Cardiac septum (tissue), 1 donor: ENCODE results near the gene ZBTB17. TPM values are rescaled to one million over a fixed set of nuclear protein-coding genes. Genes with fewer than 3 reads are reported as not detected.
A peak's percentile ranks its signal among the peaks of the same experiment; 100 is the strongest.

Experiments
- DNase-seq: peaks from one replicate; pipeline ENCODE4 v3.0.0-alpha.2; 2020; ENCODE audit warnings: low spot score
- intact Hi-C: fragments of 100-400 bp; cut with DNase I; formaldehyde crosslinking; loops from one replicate; pipeline ENCODE4 v1.14.0; 2022
- total RNA-seq: library from RNA; stranded (reverse); fragmentation: NEBNext Ultra II Directional; extraction: Animal tissue kit (Norgen Biotek cat#: 25700); gene quantifications from one replicate; pipeline ENCODE4 v1.2.1, GENCODE V29; 2021
- donor health status: DM: no; HTN: no; CAD: no.

Gene ZBTB17
- total RNA-seq, 1 donor from 2014 or later: 24.9 TPM

GRCh38 chr1:15941899-15942660 lies 33.8 kb downstream of the ZBTB17 start:
- DNase-seq: no peak
- intact Hi-C loops: no loop called here

- DNase-seq: no peak
- intact Hi-C loops: no loop called here
These were observed 34.7 kb downstream of the ZBTB17 start for GRCh38 chr1:15941044-15941840.

GRCh38 chr1:15940110-15941043 lies 35.5 kb downstream of the ZBTB17 start:
- no peak for DNase-seq
- intact Hi-C loops: no loop called here

- intact Hi-C loops: no loop called here
- DNase-seq: no peak
These were observed 36.5 kb downstream of the ZBTB17 start for GRCh38 chr1:15939181-15940109.

- no peak for DNase-seq
- intact Hi-C loops: no loop called here
These were observed 37.2 kb downstream of the ZBTB17 start for GRCh38 chr1:15938628-15939161.

- no peak for DNase-seq
- intact Hi-C loops: no loop called here
These were observed 38.2 kb downstream of the ZBTB17 start for GRCh38 chr1:15937706-15938168.

GRCh38 chr1:15937146-15937545 lies 38.8 kb downstream of the ZBTB17 start:
- DNase-seq: no peak
- intact Hi-C loops: no loop called here

- no peak for DNase-seq
- intact Hi-C loops: no loop called here
These were observed 39.9 kb downstream of the ZBTB17 start for GRCh38 chr1:15936025-15936424.

GRCh38 chr1:15935056-15935950 lies 40.6 kb downstream of the ZBTB17 start:
- peak; percentile 71 for DNase-seq
- intact Hi-C loops: no loop called here

GRCh38 chr1:15934211-15935055 lies 41.5 kb downstream of the ZBTB17 start:
- intact Hi-C loops: no loop called here
- no peak for DNase-seq

- intact Hi-C loops: no loop called here
- DNase-seq: no peak
These were observed 42.2 kb downstream of the ZBTB17 start for GRCh38 chr1:15933684-15934083.

- intact Hi-C loops: no loop called here
- DNase-seq: no peak
These were observed 43.3 kb downstream of the ZBTB17 start for GRCh38 chr1:15932612-15933011.

- DNase-seq: no peak
These were observed 44.0 kb downstream of the ZBTB17 start for GRCh38 chr1:15931884-15932283.

GRCh38 chr1:15931401-15931800 lies 44.5 kb downstream of the ZBTB17 start:
- intact Hi-C loops: no loop called here
- no peak for DNase-seq

More at GRCh38 chr1:15931884-15932283, 44.0 kb downstream of the ZBTB17 start:
- intact Hi-C loops: no loop called here

GRCh38 chr1:15928971-15929965 lies 46.6 kb downstream of the ZBTB17 start:
- no peak for DNase-seq
- intact Hi-C loops: no loop called here
